ENCODE data around the gene FAM210B.
"Not testable (repeated sequence)": the region's sequence is repeated elsewhere in the genome, so short reads cannot be mapped to it uniquely, and the experiment has no call there.

The FAM210B gene

DNA sequence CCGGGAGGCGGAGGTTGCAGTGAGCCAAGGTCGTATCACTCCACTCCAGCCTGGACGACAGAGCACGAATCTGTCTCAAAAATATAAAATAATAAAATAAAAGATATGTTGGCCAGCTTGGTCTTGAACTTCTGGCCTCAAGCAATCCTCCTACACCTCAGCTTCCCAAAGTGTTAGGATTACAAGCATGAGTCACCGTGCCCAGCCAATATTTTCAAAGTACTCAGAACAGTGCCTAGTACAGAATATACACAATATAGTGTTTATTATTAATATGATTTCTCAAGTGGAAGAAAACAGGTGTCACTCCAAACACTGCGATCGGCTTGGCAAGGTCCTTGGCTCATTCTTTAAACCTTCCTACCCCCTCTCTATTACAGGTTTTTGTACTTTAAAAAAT, 3.1 kb downstream of the FAM210B start:
- DNase-seq = no peak

DNA sequence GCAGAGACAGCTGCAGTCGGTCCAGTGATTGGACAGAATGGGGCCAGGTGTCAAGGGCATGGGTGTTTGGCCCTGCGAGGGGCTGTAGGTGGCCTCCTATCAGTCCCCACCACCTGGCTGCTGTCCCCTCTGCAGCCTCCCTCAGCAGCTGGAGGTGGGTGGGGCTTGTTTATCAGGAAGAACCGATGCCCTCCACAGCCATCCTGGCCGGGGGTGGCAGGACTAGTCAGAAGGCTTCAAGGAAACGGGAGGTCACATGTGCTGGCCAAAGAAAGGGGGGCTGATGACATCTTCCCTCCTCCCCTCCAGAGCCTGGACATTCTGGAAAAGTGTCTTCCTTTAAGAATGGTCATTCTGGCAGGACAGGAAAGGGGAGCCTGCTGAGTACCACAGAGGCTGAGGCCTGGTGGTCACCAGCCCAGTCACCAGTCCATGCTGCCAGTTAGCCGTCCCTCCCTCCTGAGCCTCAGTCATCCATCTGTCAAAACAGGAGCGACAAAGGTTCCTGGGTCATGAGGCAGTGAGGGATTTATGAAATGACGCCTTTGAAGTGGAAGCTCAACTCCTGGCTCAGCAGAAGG, 4.1 kb downstream of the FAM210B start:
- DNase-seq = no peak

DNA sequence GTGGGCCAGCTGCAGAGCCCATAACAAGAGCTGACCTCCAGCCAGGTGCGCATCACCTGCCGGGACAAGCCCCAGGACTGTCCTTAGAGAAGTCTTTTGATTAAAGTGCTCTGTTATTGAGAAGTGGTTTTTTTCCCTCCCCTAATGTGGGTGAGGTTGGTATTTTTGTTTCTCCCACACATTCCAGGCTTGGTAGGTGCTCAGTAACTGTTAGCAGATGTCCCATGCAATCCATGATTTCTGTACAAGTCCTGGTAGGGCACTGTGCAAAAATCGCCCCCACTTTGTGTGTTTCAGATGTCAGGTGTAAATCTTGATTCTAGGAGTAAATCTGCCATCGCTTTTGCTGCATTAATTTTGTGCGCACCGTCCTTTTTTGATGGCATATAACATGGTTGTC, 4.7 kb downstream of the FAM210B start:
- no peak for DNase-seq

DNA sequence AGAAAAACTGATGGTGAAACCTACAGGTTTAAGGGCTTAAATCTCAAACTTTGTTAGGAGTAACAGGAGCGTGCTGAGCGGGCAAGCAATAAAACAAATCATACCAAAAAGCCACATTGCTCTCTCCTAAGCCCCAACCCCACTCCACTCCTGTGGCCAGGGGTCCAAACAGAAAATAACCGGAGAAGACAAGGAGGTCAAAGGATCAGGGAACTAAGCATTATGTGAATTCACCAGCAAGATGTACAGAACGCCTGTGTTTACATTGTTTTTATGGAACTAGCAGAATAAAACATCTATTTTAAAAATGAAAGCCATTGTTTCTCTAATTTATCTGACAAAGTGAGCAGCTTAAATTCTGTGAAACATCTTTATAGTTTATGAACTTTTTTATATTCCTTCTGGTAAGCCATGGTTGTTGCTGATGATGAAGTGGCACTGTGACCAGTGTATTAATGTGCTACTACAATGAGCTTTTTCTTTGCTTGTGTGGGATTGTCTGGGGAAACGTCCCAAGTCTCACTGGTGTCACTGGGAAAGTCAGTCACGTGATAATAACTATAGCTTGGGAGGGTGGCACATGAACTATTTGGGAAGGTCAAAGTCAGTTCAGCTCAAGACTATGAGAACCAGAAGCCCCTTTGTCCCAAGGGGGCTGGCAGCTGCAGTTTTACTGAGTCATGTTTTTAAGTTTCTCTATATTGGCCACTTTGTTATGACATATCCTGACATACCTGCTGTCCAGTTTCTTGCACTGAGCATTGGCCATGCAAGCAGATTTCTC, 9.8 kb downstream of the FAM210B start:
- DNase-seq = no peak

DNA sequence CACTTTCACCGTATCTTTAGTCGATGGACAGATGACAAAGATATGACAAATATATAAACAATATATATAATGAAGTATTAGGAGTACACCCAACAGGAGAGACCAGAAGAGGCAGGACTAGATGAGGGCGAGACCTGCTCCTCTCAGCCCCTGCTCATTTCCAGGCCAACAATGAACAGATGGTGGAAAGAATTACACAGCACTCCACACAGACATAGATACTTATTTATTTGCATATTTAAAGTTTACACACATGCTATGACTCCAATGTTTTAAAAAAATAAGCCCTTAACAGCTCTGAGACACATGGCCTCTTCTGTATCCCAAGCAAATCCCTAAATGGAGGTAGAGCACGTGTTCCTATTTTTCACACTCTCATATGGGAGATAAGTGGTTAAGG, 10.4 kb downstream of the FAM210B start:
- DNase-seq = no peak

- DNase-seq = no peak
Observed at GRCh38 chr20:56371977-56372376, 13.2 kb downstream of the FAM210B start.

- peak; percentile 12 for DNase-seq
Observed at GRCh38 chr20:56372850-56373249, 14.1 kb downstream of the FAM210B start.

GRCh38 chr20:56373942-56374341, 15.2 kb downstream of the FAM210B start:
- peak; percentile 23 for DNase-seq

GRCh38 chr20:56376331-56376730, 17.6 kb downstream of the FAM210B start:
- DNase-seq = no peak

DNA sequence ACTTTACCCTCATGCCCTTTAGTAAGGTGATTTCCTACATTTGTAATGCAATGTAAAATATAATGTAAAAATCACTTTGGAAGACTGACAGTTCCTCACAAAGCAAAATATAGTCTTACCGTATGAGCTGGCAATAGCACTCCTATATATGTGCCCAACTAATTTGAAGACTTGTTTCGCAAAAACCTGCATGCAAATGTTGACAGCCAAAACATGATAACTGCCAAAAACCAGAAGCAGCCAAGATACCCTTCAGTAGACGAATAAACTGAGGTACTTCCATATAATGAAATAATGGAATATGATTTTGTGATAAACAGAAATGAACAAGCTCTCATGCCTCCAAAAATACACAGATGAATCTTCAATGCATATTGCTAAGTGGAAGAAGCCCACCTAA, 19.6 kb downstream of the FAM210B start:
- DNase-seq = no peak

DNA sequence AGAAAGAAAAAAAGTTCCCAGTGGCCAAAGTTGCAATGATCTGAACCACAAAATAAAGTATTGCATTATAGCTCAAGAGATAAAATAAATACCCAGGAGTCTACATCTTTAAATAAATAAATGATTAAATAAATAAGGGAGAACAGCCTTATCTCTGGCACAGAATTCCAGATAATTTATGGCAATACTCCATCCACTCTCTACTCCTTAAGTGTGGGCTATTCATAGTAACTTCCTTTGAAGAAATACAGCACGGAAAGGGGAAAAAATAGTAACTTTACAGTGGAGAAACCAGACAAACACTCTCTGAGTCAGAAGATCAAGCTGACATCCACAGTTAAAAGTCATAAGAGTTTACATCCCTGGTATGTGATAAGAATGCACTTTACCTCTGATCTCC, 21.6 kb downstream of the FAM210B start:
- no peak for DNase-seq

GRCh38 chr20:56381501-56381900, 22.7 kb downstream of the FAM210B start:
- DNase-seq = no peak

DNA sequence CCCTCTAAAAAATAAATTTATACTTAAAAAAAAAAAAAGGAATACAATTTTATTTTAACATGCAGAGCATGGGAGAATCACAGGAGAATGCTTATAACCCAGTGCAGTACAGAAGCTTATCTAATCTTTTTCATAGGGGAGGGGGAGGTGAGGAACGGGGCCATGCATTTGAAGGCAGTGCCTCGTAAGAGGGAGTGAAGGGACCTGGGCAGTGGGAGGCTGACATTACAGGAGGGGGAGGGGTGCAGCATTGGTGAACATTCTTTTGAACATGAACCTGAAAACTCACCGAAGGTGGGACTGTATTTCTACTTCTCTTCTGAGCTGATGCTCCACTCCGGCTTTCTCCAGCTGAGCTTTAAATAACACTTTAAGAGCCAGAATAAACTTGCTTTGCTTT, 23.9 kb downstream of the FAM210B start:
- DNase-seq = no peak

- DNase-seq = no peak
Observed at GRCh38 chr20:56383334-56383733, 24.6 kb downstream of the FAM210B start.

DNA sequence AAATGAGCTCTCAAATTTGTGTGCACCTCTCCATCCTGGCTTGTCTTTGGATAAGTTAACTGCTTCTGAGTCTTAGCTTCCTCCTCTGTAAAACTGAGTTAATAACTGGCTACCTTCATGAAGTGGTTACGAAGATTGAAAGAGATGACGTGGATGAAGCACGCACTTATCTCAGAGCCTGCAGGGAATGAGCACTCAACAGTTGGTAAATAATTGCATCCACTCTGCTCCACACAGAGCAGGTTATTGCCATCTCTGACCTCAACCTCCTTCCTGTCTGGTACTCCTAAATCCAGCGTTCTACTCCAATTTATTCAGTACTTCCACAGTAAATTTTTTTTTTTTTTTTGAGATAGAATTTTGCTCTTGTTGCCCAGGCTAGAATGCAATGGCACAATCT, 26.4 kb downstream of the FAM210B start:
- DNase-seq = no peak

DNA sequence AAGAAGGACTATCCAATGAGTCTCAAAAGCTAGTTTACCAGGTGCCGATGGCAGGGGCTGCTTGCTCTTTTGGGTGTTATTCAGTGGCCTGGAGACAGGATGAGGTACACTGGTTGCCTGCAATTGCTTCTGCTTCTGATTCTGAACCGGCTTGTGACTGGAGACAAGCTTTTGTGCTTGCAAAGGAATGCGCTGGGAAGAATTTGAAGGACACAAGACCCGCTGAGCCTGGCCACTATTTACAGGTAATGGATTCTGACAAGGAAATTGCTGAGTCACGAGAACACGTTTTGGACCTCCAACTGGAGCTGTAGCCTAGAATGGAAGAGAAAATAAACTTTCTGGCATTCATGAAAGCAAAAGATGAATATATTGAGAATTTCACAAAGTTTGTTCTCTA, 27.4 kb downstream of the FAM210B start:
- no peak for DNase-seq

GRCh38 chr20:56388882-56389281, 30.1 kb downstream of the FAM210B start:
- DNase-seq = no peak

- no peak for DNase-seq
Observed at GRCh38 chr20:56389807-56390206, 31.0 kb downstream of the FAM210B start.

DNA sequence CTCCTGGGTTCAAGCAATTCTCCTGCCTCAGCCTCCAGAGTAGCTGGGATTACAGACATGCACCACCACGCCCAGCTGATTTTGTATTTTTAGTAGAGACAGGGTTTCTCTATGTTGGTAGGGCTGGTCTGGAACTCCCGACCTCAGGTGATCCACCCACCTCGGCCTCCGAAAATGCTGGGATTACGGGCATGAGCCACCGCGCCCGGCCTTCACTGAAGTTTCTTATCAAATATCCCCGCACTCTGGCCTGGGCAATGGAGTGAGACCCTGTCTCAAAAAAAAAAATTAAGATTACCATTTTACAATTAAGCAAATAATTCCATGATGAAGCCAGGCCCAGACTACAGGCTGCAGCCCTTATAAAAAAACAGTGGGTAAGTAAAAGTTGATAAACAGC, 31.6 kb downstream of the FAM210B start:
- DNase-seq = not testable (repeated sequence)

GRCh38 chr20:56391037-56391436, 32.3 kb downstream of the FAM210B start:
- no peak for DNase-seq

DNA sequence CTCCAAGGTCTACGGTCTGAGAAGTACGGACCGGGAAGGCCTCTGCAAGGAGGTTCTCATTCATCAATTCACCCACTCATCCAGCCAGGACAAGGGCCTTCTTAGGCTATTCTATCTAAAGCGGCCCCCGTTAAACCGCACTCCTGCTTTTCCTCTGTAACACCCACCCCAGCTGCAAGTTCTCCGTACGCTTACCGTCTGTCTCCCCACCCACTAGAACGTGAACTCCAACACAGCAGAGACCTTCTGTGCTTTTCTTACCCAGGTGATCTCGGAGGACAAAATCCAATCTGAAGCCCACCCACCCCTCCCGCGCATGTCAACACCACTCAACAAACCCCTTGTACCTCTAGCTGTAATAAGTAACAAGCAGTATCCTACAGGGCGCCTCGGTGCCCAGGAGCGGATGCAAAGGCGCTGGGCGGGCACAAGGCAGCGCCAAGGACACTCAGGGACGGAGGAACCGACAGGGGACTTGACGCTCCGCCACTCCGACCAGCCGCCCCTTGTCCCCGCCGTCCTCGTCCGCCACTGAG, 32.9 kb downstream of the FAM210B start:
- no peak for DNase-seq

DNA sequence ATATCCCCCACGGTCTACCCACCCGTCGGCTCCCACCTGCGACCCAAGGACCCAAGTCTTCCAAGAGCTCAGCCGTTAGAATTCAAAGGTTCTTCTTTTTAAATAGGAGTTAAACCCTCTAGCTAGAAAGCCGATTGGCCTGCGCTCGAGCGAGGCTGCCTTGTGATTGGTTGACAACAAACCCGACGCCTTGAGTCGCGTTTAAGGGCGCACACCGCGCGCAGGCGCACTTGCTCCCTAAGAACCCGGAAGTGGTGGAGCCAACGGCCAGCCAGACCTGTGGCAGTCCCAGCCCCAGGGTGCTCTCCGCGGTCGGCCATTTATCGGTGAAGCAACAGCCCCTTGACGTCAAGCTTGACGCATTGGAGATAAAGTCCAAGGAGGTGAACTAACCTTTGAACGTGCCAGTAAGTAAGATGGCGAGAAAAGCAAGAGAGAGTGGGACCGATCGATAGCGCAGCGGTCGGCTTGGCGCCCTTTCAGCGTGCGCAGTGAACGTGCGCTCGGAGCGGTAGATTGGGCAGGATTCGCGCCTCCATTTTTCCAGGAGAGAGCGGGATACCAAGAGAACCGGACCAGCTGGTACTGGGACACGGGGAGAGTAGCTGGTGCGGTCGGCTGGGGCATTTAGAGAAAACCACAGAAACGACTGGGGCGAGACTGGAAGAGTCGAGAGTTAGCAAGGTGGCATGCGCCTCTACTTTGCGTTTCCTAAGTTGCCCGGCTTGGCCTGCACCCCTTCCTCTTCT, 33.5 kb downstream of the FAM210B start, which contains the start of the genes AURKA and CSTF1:
TSS of gene AURKA (minus strand) at position 84 of the 749 bp plus-strand sequence. CDS start 4,018 bp downstream, outside the sequence.
TSS of gene CSTF1 (plus strand) at position 514 of the 749 bp plus-strand sequence. CDS start 2,908 bp downstream, outside the sequence.
- peak; percentile 99 for DNase-seq

DNA sequence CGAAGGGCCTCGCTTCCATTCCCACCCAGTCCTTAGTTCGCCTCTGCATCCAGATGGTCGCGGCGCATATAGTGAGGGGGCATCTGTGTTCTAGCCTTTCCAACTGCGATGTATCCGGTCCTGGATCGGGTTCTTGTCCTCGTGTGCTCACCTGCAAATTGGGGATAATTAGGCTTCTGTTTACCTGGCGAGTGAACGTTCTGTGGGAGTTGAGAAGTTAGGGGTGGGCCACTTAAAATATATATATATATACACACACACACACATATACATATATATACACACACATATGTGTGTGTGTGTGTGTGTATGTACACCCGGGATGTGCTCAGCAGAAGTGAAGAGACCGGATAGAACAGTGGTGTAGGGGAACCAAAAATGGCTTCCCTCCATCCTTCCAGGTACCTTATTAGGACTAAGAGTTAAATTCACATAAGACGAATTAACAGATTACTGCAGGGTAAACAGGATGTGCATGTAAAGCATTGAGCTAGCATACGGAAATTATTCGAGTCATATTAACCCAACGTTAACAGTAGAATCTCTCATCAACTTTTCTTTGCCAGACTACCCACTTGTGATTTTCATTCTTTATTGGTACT, 34.2 kb downstream of the FAM210B start:
- no peak for DNase-seq

All from NK-92 treated with Interleukin-12 subunit alpha and Interleukin-12 subunit beta, amount 100 ng/mL, for 24 hours (cell line).